Measurements from ENCODE around the gene XIST. TPM values are rescaled to one million over a fixed set of nuclear protein-coding genes. Genes with fewer than 3 reads are reported as not detected.

Gene XIST
- total and polyA plus RNA-seq, 2 donors (not counting 1 experiment from before 2014, with no cell fraction given): 193 TPM; not detected in 1

DNA sequence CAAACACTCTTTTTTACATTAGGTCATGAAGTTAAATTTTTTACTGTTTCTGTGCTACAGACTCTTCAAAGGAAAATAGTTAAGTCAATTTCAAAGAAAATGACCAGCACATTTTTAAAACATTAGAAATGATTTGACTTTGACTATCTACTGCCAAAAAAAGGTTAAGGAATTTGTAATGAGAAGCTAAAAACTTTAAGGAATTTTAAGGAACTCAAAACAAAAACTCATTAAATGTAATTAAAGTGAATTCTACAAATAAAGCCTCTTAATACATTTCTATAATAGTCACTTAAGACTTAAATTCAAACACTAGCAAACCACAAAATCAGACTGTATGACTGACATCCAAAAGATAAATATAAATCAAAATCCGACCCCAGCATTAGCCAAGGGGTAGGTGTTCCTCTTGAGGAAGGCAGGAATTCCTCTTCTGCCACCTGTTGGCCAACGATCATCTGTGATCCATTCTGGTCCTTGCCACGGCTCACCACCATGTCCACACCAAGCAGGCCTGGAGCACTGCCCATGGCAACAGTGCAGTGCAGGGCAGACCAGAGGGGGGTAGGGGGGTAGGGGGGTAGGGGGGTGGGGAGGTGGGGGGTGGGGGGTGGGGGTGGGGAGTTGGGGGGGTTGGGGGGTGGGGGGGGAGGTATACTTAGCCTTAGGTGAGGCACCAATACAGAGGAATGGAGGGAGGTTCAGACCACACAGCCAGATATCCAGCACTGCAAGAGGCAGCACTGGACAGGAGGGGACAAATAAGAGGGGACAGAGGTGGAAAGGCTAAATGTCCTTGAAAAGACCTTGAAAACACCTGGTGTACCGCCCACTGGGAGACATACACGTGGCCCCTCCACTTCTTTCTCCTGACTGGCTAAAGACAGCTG is 2.1 kb downstream of the XIST start:
- intact Hi-C loops (cut with micrococcal nuclease): no loop called here
- Histone ChIP-seq H4K20me1 (ENCODE audit: control insufficient read depth, insufficient read depth, low read length, poor library complexity, severe bottlenecking) (no peaks in the 10 kb centered on the region), H3K79me2 (ENCODE audit: control insufficient read depth, insufficient read depth, low read length) (peaks cover 10% of the 10 kb centered on the region), H3K4me2 (replicated peaks; ENCODE audit: low read depth, low read length, poor library complexity, severe bottlenecking) (peak overlapping the region; percentile 72), H3K27me3 (replicated peaks in 1 of 4; ENCODE audit: control extremely low read depth in 1 of 4, control insufficient read depth in 3 of 4, insufficient read depth in 4 of 4, low read length in 3 of 4) (no peaks in the 10 kb centered on the region), H3K9me3 (ENCODE audit: control extremely low read depth in 1 of 3, control insufficient read depth in 2 of 3, insufficient read depth in 1 of 3, low read length in 2 of 3) (no peaks in the 10 kb centered on the region), H3K36me3 (replicated peaks in 1 of 2; ENCODE audit: control extremely low read depth in 1 of 2, control insufficient read depth in 1 of 2, extremely low read depth in 1 of 2, insufficient read depth in 2 of 2, low read length in 1 of 2) (no peaks in the 10 kb centered on the region), H2AFZ (ENCODE audit: insufficient read depth, low read depth, low read length, poor library complexity, severe bottlenecking) (peak overlapping the region; percentile 68), H3K4me1 (ENCODE audit: control insufficient read depth in 2 of 2, insufficient read depth in 2 of 2, low read length in 2 of 2) (peaks cover 0 to 5% of the 10 kb centered on the region in 2 donors), H3K9ac (ENCODE audit: low read length) (peak overlapping the region; percentile 84), H3K4me3 (ENCODE audit: control extremely low read depth in 1 of 5, extremely low read depth in 1 of 5, insufficient read depth in 1 of 5, low read depth in 2 of 5, low read length in 4 of 5) (peak overlapping the region in 3 of 5 experiments; percentile 75 to 82 (median 80)), H3K27ac (ENCODE audit: low read length in 2 of 2) (peak overlapping the region in 1 of 2 donors; percentile 48)
- no CpG with 5 or more reads among the region's 5 CpGs for WGBS (ENCODE audit: insufficient coverage)
- no peak overlapping the region for H3K4me3 Mint-ChIP-seq
- ChIA-PET CTCF (no interaction called here), POLR2A (no interaction called here)
- H3K27me3 Mint-ChIP-seq: no peaks in the 10 kb centered on the region
- no peak for ATAC-seq (ENCODE audit: low read depth)
- DNase-seq: no peak
- no peaks in the 10 kb centered on the region for H3K4me1 Mint-ChIP-seq
- TF ChIP-seq EZH2 (IDR thresholded peaks at IDR 0.05; ENCODE audit: borderline replicate concordance, insufficient read depth, low read depth, low read length, poor library complexity, severe bottlenecking): no peak
- no peak overlapping the region for H3K27ac Mint-ChIP-seq
- H3K9me3 Mint-ChIP-seq (ENCODE audit: insufficient read depth): no peaks in the 10 kb centered on the region

DNA sequence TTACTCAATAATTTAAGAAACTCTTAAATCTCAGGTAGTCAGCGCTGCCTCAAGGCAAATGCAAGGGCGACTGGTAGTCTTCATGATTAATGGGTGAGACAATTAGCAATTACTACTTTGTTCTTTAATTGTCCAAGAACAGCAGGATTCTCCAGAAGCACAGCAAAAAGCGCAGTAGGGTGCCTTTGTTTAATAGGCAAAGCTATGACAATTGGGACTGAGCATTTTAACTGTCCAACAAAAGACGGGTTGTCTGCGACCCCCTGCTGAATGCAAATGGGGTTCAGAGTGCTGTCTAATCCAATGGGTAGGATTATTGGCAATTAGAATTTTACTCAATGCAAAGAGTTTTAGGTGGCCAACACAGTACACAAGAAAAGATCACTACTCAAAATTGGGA is 3.4 kb downstream of the XIST start:
- CTCF ChIA-PET: no interaction called here
- H3K79me2 ChIP-seq (ENCODE audit: control insufficient read depth, insufficient read depth, low read length): peaks cover 10% of the 10 kb centered on the region
- no peaks in the 10 kb centered on the region for H3K9me3 Mint-ChIP-seq (ENCODE audit: insufficient read depth)
- TF ChIP-seq, protein P1, sequence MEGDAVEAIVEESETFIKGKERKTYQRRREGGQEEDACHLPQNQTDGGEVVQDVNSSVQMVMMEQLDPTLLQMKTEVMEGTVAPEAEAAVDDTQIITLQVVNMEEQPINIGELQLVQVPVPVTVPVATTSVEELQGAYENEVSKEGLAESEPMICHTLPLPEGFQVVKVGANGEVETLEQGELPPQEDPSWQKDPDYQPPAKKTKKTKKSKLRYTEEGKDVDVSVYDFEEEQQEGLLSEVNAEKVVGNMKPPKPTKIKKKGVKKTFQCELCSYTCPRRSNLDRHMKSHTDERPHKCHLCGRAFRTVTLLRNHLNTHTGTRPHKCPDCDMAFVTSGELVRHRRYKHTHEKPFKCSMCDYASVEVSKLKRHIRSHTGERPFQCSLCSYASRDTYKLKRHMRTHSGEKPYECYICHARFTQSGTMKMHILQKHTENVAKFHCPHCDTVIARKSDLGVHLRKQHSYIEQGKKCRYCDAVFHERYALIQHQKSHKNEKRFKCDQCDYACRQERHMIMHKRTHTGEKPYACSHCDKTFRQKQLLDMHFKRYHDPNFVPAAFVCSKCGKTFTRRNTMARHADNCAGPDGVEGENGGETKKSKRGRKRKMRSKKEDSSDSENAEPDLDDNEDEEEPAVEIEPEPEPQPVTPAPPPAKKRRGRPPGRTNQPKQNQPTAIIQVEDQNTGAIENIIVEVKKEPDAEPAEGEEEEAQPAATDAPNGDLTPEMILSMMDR (IDR thresholded peaks at IDR 0.05): no peak
- no peak for TF ChIP-seq EZH2 (IDR thresholded peaks at IDR 0.05; ENCODE audit: borderline replicate concordance, insufficient read depth, low read depth, low read length, poor library complexity, severe bottlenecking)
- H3K4me1 Mint-ChIP-seq: no peaks in the 10 kb centered on the region
- H3K27me3 Mint-ChIP-seq: no peaks in the 10 kb centered on the region
- H3K9me3 ChIP-seq (ENCODE audit: control extremely low read depth in 1 of 3, control insufficient read depth in 2 of 3, insufficient read depth in 1 of 3, low read length in 2 of 3): no peaks in the 10 kb centered on the region
- POLR2A ChIA-PET: no interaction called here
- DNase-seq (no peak), ATAC-seq (ENCODE audit: low read depth) (no peak)
- H3K27me3 ChIP-seq (replicated peaks in 1 of 4; ENCODE audit: control extremely low read depth in 1 of 4, control insufficient read depth in 3 of 4, insufficient read depth in 4 of 4, low read length in 3 of 4): no peaks in the 10 kb centered on the region
- H3K9ac ChIP-seq (ENCODE audit: low read length): no peak overlapping the region
- no peak overlapping the region for H3K27ac ChIP-seq (ENCODE audit: low read length in 2 of 2)
- WGBS (ENCODE audit: insufficient coverage): 80% methylated on average over 1 of the region's 5 CpGs
- peaks cover 3% of the 10 kb centered on the region for H4K20me1 ChIP-seq (ENCODE audit: control insufficient read depth, insufficient read depth, low read length, poor library complexity, severe bottlenecking)
- H3K4me2 ChIP-seq (replicated peaks; ENCODE audit: low read depth, low read length, poor library complexity, severe bottlenecking): peak overlapping the region; percentile 49
- peaks cover 0 to 15% of the 10 kb centered on the region in 2 donors for H3K4me1 ChIP-seq (ENCODE audit: control insufficient read depth in 2 of 2, insufficient read depth in 2 of 2, low read length in 2 of 2)
- no peak overlapping the region for H3K4me3 ChIP-seq (ENCODE audit: control extremely low read depth in 1 of 5, extremely low read depth in 1 of 5, insufficient read depth in 1 of 5, low read depth in 2 of 5, low read length in 4 of 5)
- intact Hi-C loops (cut with micrococcal nuclease): no loop called here
- H2AFZ ChIP-seq (ENCODE audit: insufficient read depth, low read depth, low read length, poor library complexity, severe bottlenecking): no peak overlapping the region
- H3K36me3 ChIP-seq (replicated peaks in 1 of 2; ENCODE audit: control extremely low read depth in 1 of 2, control insufficient read depth in 1 of 2, extremely low read depth in 1 of 2, insufficient read depth in 2 of 2, low read length in 1 of 2): no peaks in the 10 kb centered on the region
- no peak overlapping the region for H3K27ac Mint-ChIP-seq
- H3K4me3 Mint-ChIP-seq: no peak overlapping the region

All from B cell (primary cell).